GM19438 (cell line): ENCODE measurements around the gene AP4M1.

Source experiments
- ATAC-seq: cut with Tn5 transposase; IDR thresholded peaks from one replicate; pipeline ENCODE4 v1.9.1; 2021; ENCODE audit warnings: low read depth; ENCODE audit not compliant: unreplicated experiment

Gene AP4M1

GRCh38 chr7:100107125-100107737, 5.8 kb downstream of the AP4M1 start:
- ATAC-seq = no peak

DNA sequence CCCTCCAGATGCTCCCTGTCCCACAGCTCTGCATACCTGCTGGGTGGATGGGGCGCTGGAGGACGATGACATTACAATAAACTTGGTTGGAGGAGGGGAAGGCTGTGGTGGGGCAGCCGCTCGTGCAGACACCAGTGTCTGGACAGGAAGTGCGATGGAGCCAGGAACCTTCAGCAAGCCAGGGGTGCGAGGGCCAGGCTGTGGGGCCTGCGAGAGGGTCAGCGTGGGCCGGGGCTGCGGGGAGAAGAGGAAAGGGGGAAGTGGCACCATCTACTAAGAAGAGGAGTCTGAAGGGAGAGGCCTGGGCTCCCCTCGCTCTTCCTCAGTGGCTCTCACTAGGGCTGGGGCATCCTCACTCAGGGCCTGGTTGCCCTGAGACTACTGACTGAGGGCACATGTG, 6.4 kb downstream of the AP4M1 start:
- no peak for ATAC-seq

DNA sequence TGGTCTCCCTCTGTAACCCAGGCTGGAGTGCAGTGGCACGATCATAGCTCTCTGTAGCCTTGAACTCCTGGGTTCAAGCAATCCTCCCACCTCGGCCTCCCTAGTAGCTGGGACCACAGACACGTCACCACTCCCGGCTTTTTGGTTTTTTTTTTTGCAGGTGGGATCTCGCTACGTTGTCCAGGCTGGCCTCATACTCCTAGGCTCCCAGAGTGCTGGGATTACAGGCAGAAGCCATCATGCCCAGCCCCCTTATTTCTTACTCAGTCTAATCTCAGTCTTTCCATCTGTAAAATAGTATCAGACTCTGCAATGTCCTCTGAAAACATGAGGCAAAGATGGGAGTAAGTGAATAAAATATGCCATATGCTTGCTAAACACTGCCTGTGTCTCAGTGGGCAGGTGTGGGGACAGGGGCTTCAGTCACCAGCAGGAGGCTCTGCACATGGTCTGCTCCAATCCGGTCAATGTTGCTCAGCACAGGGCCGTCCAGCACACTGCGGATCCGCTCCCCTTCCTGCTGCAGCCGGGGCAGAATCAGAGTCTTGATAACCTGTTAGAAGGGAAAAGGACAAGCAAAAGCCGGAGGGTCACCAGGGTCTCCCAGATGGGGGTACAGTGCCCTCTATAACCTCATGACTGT, 8.2 kb downstream of the AP4M1 start:
- ATAC-seq = no peak

DNA sequence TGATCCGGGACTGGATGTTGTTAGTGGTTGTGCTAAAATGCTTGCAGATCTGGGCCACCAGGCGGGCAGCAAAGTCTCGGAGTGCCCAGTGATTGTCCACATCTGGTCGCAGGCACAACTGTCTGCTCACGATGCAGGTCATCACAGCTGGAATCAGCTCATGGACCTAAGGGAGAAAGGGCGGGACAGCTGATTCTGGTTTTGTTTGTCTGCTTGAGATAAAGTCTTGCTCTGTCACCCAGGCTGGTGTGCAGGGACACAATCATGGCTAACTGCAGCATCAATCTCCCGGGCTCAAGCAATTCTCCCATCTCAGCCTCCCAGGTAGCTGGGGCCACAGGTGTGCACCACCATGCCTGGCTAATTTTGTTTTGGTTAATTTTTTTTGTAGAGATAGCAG, 9.7 kb downstream of the AP4M1 start:
- no peak for ATAC-seq

DNA sequence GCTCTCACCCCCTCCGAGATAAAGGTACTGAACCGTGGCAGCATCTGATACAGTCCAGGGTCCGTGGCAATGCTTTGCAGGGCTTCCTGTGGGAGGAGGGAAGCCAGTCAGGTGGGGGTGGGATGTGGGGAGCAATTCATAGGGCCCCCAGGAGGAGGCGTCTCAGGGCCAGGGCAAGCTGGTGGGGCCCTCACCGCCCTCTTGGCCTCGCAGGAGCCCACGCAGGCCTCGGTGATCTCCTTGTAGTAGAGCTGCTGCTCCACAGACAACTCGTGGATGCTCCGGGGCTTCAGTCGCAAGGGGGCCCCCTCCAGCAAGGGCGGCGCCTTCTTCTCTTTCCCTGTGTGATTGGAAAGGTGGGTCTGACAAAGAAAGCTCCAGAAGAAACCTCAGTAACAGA, 10.5 kb downstream of the AP4M1 start:
- ATAC-seq = no peak

DNA sequence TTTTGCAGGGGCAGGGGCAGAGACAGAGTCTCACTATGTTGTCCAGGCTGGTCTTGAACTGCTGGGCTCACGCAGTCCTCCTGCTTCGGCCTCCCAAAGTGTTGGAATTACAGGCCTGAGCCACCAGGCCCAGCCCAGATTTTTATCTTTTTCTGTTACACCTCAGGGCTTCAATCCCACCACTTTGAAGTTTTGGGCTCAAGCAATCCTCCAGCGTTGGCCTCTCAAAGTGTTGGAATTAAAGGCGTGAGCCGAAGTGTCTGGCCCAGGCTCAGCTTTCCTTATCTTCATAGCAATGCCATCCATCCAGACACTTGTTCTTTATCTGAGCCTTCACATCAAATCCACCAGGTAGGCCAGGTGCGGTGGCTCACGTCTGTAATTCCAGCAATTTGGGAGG, 13.6 kb downstream of the AP4M1 start:
- ATAC-seq = no peak

DNA sequence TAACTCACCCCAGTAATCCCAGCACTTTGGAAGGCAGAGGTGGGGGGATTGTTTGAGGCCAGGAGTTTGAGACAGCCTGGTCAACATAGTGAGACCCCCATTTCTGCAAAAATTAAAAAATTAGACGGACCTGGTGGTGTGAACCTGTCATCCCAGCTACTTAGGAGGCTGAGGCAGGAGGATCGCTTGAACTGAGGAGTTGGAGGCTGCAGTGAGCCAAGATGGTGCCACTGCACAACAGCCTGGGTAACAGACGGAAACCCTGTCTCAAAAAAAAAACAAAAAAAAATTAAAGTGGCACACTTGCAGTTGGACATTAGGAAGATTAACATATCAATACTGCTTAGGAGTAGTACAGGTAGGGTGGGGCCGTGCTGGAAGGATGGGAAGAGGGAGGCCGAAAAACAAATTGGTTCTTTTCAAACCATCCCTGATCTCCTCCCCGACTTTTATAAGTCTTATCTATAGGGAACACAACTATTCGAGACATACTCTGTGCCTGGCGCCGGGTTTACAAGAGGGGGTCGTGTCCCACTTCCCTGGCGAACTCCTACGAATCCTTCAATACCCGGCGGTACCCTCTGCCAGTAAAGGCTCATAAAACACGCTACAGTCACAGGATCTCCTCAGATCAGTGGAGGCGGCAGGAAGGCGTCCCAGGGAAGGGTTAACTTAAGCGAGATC, 17.1 kb downstream of the AP4M1 start:
- ATAC-seq = no peak

GRCh38 chr7:100119072-100119969, 17.9 kb downstream of the AP4M1 start, which contains the start of the genes CNPY4 and TAF6:
Gene CNPY4 (plus strand): TSS chr7:100119634. CDS start chr7:100119745, 111 bp downstream.
Gene TAF6 (minus strand): TSS chr7:100119358. CDS start chr7:100114209, 5,149 bp downstream.
- ATAC-seq = peak; percentile 69

DNA sequence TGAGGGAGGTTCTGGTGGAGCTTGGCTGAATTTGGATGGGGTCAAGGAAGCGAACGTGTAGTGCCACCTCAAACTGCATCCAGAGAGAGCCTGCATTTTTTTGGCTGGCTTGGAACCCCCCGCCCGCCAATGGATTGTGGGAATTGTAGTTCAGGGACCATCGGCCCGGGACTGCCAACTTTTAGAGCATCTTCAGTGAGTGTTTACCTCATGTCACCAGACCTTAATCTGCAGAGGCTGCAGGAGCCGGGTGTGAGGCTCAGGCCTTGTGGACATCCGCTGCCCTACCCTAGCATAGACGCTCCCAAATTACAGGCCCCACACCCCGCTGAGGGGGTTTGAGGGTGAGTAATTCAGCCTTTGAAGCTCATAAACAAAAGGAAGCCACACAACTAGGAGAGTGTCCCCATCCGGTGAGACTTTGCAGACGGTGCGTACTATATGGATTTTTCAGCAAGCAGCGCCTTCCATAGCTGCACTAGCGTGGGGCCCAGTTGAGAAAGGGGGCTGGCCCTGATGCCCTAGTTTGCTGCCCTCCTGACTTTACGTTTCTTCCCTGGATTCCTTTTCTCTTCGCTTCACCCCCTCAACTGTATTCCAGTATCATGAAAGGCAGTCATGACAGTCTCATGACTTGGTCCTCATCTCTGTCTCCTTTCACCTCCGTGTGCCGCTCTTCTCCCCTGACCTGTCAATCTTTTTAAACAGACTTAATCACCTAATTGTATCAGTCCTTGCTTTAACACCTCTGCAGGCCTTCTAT, 18.7 kb downstream of the AP4M1 start:
- peak; percentile 43 for ATAC-seq

DNA sequence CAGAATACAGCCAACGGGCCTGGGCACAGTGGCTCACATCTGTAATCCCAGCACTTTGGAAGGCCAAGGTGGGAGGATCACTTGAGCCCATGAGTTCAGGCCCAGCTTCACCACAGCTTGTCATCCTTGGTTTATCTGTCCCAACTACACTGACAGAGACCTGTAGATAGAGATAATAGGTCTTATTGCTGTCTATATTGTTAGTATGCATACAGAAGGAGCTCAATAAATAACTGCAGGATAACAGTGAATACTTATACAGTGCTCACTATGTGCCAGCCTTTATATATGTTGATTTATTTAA, 19.2 kb downstream of the AP4M1 start:
- no peak for ATAC-seq

DNA sequence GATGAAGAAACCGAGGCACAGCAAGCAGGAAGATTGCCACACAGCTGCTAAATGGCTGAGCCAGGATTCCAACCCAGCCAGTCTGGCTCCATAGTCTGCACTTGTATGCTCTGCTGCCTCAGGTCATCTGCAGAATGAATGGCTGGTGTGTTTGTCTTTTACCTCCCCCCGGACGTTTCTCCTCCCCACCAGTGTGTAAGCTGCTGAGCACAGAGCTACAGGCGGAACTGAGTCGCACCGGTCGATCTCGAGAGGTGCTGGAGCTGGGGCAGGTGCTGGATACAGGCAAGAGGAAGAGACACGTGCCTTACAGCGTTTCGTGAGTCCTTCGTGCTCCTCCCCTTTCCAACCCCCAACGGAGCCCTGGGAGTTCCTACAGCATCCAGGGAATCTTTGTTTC, 20.6 kb downstream of the AP4M1 start:
- ATAC-seq = no peak

DNA sequence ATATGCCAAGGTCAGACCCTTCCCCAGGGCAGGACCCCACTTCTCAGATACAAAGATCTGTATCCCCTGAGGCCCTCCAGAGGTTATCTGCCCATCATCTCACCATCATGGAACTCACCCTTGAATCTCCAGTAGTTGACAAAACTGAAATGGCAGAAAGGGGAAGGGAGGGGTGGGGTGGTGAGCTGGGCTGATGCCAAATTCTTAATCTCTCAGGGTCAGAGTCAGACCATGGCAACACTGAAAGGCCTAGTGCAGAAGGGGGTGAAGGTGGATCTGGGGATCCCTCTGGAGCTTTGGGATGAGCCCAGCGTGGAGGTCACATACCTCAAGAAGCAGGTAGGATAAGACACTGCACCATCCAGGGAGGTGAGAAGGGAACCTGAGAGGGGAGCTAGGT, 21.1 kb downstream of the AP4M1 start:
- ATAC-seq = no peak

DNA sequence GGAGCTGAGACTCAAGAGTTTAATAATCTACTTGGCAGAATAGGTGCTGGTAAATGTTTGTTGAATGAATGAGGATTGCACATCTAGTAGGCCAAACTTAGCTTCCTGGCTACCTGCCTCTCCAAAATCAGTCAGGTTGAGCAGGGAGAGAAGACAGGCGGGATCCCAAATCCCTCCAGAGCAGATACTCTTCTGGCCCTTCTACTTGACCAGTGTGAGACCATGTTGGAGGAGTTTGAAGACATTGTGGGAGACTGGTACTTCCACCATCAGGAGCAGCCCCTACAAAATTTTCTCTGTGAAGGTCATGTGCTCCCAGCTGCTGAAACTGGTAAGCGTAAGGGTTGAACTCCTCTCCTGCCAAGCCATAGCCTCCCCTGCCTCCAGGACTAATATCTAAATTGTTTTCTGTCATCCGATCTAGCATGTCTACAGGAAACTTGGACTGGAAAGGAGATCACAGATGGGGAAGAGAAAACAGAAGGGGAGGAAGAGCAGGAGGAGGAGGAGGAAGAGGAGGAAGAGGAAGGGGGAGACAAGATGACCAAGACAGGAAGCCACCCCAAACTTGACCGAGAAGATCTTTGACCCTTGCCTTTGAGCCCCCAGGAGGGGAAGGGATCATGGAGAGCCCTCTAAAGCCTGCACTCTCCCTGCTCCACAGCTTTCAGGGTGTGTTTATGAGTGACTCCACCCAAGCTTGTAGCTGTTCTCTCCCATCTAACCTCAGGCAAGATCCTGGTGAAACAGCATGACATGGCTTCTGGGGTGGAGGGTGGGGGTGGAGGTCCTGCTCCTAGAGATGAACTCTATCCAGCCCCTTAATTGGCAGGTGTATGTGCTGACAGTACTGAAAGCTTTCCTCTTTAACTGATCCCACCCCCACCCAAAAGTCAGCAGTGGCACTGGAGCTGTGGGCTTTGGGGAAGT, 23.1 kb downstream of the AP4M1 start:
- no peak for ATAC-seq

DNA sequence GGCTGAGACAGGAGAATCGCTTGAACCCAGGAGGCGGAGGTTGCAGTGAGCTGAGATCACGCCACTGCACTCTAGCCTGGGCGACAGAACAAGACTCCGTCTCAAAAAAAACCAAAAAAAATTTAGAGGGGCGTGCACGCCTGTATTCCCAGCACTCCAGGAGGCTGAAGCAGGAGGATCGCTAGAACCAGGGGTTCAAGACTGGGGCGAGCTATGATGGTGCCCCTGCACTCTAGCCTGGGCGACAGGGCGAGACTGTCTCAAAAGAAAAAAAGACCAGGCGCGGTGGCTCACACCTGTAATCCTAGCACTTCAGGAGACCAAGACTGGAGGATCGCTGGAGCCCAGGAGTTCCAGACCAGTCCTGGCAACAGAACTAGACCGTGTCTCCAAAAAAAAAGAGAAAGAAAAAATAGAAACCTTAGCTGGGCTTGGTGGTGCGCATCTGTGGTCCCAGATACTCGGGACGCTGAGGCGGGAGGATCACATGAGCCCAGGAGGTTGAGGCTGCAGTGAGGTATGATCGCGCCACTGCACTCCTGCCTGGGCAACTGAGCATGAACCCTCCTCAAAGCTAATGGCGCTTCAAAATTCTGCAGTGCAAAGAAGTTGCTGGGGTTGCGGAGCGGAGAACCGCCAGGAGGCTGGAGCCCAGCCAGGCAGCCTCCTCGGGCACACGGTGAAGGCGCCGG, 24.9 kb downstream of the AP4M1 start:
- peak; percentile 37 for ATAC-seq

GRCh38 chr7:100126931-100127865, 25.8 kb downstream of the AP4M1 start, which contains the start of gene MBLAC1:
Gene MBLAC1 (plus strand): TSS chr7:100126967. CDS start chr7:100127396, 429 bp downstream.
- peak; percentile 59 for ATAC-seq

DNA sequence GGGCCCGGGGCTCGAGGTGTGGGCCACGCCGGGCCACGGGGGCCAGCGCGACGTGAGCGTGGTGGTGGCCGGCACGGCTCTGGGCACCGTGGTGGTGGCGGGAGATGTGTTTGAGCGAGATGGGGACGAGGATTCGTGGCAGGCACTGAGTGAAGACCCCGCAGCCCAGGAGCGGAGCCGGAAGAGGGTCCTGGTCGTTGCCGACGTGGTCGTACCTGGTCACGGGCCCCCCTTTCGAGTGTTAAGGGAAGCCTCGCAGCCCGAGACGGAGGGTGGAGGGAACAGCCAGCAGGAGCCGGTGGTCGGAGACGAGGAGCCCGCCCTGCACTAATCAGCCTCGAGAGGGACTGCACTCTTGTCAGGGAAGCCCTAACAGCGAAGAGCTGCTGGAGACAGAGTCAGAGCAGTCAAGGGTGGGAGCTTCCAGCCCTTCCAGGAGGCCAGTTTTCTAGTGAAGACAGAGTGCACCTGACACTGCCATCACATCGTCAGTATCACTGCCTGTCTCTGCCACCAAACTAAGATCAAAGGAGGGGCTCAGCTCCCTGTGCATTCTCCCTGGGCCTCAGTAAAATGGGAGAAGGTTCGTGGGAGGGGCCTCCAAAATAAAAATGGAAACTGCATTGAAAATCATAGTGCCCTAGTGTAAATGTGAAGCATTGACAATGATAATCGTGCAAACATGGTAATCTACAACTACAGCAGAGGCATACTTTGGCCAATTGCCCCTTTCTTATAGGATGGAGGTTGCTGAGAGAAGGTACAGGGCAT, 26.6 kb downstream of the AP4M1 start:
- ATAC-seq = no peak

DNA sequence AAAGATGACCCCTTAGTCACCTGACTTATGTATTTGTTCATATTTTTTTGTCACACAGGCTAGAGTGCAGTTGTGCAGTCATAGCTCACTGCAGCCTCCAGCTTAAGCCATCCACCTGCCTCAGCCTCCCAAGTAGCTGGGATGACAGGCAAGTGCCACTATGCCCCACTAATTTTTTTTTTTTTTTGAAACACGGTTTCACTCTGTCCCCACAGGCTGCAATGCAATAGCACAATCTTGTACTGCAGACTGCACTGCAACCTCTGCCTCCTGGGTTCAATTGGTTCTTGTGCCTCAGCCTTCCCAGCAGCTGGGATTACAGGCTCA, 27.2 kb downstream of the AP4M1 start:
- no peak for ATAC-seq
